GM19099 (cell line): ENCODE measurements around the gene EGR1.

Source experiments
- POLR2A ChIP-seq: IDR thresholded peaks from 3 replicates; pipeline ENCODE4 v1.6.1; 2011; ENCODE audit warnings: low read depth; ENCODE audit not compliant: insufficient read length; ENCODE audit errors: extremely low read depth

EGR1 gene

GRCh38 chr5:138488481-138488945 is 23.2 kb downstream of the EGR1 start:
- no peak for TF ChIP-seq POLR2A

- no peak for TF ChIP-seq POLR2A
Observed at GRCh38 chr5:138489683-138490061, 24.4 kb downstream of the EGR1 start.

GRCh38 chr5:138490648-138491283 is 25.5 kb downstream of the EGR1 start:
- TF ChIP-seq POLR2A = no peak

GRCh38 chr5:138491284-138491648 is 26.0 kb downstream of the EGR1 start:
- no peak for TF ChIP-seq POLR2A

- TF ChIP-seq POLR2A = no peak
Observed at GRCh38 chr5:138491669-138492559, 26.6 kb downstream of the EGR1 start.

- TF ChIP-seq POLR2A = no peak
Observed at GRCh38 chr5:138492560-138493045, 27.3 kb downstream of the EGR1 start.

- TF ChIP-seq POLR2A = no peak
Observed at GRCh38 chr5:138495351-138495750, 30.1 kb downstream of the EGR1 start.

- TF ChIP-seq POLR2A = no peak
Observed at GRCh38 chr5:138498376-138498775, 33.1 kb downstream of the EGR1 start.

GRCh38 chr5:138502121-138502520 is 36.8 kb downstream of the EGR1 start:
- TF ChIP-seq POLR2A = no peak

- TF ChIP-seq POLR2A = no peak
Observed at GRCh38 chr5:138502521-138502920, 37.2 kb downstream of the EGR1 start.

- TF ChIP-seq POLR2A = no peak
Observed at GRCh38 chr5:138503487-138504270, 38.4 kb downstream of the EGR1 start.

GRCh38 chr5:138504799-138505198 is 39.5 kb downstream of the EGR1 start:
- TF ChIP-seq POLR2A = no peak

GRCh38 chr5:138506370-138507306 is 41.4 kb downstream of the EGR1 start:
- no peak for TF ChIP-seq POLR2A

- no peak for TF ChIP-seq POLR2A
Observed at GRCh38 chr5:138508958-138509357, 43.7 kb downstream of the EGR1 start.
